GM18505 (cell line): ENCODE measurements around the gene P3R3URF.

Experiments used
- ATAC-seq: cut with Tn5 transposase; IDR thresholded peaks from one replicate; pipeline ENCODE4 v1.9.1; 2021; ENCODE audit not compliant: unreplicated experiment
- POLR2A ChIP-seq: IDR thresholded peaks from 4 replicates; pipeline ENCODE4 v1.6.1; 2011; ENCODE audit warnings: borderline replicate concordance; ENCODE audit not compliant: insufficient read depth, insufficient read length; ENCODE audit errors: extremely low read depth

P3R3URF gene

DNA sequence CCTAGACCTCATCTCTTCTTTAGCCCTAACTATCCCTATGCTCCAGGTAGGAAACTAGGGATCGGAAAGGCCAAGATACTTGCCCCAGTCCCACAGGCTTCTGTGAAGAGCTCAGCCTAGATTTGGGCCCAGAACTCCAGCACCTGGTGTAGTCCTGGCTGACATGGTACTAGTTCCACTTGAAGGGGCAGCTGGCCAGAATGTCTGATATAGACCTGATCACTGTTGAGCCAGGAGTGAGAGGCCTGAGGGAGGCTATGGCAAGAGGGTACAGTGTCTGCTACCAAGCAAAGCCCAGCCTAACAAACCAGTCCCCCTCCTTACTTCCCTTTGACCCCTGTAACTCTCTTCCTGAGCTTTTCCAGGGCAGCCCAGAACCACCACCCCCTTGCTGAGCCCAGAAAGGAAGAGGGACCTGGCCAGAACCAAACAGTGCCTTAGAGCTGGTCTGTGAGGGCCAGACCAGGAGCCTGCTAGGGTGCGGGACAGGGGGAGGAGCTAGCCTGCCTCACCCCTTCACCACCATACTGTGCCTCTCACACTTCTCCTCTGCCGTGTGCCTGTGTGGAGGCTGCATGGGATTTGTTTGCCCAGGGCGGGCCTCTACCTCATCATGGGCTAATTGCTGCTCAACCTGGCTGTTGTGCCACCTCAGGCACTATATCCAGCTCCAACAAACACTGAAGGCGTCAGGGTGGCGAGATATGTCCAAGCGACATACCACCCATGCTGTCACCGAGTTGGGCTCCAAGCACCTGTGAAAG, 11.0 kb upstream of the P3R3URF start:
- TF ChIP-seq POLR2A = no peak
- no peak for ATAC-seq

DNA sequence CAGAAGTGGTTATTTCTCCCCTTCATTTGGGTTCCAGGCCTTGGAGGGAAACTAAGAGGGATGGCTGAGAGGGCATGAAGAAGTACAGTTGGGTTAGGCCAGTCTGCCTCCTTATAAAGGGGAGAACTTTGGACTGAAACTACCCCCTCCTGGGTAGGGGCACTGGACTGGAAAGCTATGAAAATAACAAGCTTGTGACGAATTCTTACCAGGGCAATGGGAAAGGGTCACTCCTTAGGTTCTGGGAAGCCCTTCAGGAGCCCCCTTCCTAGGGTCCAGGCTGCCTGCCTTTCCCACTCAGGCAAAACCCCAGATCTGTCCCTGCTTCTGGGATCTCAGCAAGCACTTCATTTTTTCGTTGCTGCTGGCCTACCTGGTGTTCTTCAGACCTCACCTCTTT, 9.8 kb upstream of the P3R3URF start:
- TF ChIP-seq POLR2A = no peak
- no peak for ATAC-seq

DNA sequence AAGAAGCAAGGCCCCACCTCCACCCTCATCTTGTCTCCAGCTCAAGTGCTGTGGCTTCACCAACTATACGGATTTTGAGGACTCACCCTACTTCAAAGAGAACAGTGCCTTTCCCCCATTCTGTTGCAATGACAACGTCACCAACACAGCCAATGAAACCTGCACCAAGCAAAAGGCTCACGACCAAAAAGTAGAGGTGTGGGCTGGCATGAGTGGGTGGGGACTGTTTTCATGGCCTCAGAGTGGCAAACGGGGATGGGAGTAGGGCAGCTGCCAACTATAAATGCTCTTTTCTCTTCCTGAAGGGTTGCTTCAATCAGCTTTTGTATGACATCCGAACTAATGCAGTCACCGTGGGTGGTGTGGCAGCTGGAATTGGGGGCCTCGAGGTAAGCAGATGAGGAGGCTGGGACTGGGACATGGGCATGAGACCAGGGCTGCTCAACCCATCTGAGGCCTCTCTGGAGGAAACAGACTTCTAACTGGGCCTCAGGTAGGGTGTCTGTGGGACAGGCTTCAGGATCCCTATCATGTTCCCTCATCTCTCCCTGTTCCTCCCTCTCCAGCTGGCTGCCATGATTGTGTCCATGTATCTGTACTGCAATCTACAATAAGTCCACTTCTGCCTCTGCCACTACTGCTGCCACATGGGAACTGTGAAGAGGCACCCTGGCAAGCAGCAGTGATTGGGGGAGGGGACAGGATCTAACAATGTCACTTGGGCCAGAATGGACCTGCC, 8.8 kb upstream of the P3R3URF start:
- ATAC-seq = no peak
- no peak for TF ChIP-seq POLR2A

DNA sequence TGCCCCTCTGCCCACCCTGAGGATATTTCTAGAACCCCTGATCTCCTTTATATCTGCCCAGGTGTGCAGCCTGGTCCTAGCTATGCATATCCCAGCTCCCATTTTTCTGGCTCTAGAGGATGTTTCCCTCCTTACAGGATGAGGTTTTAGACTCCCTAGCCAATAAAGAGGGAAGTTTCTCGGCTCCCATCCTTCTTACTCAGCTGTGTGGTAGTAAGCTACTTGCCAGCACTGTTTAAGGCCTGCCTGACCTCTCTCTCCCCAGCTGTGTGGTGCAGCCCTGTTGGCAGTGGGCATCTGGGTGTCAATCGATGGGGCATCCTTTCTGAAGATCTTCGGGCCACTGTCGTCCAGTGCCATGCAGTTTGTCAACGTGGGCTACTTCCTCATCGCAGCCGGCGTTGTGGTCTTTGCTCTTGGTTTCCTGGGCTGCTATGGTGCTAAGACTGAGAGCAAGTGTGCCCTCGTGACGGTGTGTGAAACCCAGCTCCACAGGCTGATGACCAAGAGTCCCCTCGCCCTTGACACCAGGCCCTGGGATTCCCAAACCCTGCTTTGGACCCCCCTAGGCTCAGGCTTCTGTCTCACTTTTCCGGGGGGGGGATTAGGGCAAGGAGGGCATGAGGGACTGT, 7.8 kb upstream of the P3R3URF start:
- ATAC-seq = no peak
- TF ChIP-seq POLR2A = no peak

DNA sequence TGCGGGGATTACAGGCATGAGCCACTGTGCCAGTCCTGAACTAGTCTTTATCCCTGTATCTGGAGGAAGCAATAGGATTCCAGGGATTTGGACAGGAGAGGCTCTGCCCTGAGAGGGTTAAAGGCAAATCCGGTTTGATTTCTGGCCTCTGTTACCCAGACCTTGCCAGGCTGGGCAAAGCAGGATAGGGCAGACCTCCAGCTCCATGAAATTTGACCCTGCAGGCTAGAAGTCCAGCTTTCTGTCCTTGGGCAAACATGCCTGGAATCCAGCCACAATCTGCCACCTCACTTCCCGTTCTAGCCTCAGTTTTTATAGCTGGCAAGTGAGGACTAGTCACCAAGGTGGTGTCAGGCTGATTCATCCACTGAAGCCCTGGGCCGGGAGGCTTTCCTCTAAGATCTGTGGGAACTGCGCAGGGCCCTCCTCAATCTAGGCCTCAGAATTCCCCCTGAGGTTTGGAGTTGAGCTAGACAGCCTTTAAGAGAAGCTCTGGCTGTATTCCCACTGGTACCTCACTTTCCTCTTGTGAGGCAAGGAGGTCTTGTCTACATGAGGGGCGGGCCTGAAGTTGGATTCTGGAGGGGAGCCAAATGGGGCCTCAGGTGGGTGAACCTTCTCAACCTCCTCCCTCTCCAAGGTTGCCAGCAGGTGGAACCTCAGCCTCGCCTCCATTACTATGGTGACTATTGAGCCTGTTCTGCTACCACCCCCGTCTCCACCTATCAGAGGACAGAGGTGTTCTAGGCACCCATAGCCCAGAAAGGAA, 7.0 kb upstream of the P3R3URF start:
- no peak for TF ChIP-seq POLR2A
- no peak for ATAC-seq

DNA sequence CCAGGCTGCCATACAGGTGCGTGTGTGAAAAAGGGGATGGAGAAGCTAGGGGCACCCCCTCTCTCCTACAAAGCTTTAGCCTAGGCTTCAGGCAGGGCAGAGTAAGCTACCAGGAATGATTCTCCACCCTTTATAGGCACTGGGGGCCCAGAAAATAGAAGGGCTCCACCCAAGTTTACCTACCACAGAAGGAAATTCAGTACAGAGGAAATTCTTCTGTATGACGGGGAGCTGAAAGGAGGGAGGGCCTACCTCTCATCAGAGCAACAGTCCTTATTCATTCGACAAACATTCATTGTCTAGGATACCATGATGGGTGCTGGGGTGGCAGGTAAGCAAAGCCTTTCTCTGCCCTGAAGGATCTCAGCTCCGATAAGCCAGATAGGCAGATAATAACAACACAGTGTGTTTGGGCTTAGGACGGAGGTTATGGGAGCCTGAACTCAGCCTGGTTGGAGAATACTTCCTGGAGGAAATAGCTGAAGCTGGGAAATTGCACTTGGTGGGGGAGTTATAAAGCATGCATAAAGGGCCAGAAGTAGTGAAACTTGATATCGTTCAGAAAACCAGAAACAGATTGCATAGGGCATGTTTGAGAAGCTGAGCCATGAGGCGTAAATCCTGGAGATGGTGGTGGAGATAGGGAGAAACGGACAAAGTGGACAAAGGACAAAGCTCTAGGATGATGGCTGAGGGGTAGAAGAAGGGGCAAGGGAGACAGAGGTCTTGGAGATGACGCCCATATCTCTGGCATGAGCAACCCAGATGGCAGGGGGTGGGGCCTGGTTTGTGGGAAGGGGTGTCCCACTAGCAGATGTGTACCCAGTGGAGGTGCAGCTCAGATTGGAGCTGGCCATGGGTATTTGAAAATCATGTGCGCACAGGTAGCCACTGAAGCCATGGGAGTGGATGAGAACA, 5.3 kb upstream of the P3R3URF start:
- ATAC-seq = no peak
- no peak for TF ChIP-seq POLR2A

DNA sequence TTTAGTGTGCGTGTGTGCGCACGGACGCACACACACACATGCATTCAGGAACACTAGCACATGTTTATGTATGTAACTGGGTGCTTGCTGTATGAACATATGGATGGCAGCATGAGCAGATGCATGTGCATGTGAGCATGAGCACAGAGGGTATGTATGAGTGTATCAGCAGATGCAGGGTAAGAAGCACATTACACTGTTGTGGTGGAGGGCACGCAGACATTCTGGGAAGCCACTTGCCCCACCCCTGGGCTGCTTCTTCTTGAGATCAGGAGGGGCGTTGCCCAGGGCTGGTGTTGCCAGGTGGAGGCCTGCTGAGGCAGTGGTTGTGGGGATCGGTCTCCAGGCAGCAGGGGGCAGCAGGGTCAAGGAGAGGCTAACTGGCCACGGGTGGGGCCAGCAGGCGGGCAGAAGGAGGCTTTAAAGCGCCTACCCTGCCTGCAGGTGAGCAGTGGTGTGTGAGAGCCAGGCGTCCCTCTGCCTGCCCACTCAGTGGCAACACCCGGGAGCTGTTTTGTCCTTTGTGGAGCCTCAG, 3.9 kb upstream of the P3R3URF start:
- ATAC-seq = no peak

DNA sequence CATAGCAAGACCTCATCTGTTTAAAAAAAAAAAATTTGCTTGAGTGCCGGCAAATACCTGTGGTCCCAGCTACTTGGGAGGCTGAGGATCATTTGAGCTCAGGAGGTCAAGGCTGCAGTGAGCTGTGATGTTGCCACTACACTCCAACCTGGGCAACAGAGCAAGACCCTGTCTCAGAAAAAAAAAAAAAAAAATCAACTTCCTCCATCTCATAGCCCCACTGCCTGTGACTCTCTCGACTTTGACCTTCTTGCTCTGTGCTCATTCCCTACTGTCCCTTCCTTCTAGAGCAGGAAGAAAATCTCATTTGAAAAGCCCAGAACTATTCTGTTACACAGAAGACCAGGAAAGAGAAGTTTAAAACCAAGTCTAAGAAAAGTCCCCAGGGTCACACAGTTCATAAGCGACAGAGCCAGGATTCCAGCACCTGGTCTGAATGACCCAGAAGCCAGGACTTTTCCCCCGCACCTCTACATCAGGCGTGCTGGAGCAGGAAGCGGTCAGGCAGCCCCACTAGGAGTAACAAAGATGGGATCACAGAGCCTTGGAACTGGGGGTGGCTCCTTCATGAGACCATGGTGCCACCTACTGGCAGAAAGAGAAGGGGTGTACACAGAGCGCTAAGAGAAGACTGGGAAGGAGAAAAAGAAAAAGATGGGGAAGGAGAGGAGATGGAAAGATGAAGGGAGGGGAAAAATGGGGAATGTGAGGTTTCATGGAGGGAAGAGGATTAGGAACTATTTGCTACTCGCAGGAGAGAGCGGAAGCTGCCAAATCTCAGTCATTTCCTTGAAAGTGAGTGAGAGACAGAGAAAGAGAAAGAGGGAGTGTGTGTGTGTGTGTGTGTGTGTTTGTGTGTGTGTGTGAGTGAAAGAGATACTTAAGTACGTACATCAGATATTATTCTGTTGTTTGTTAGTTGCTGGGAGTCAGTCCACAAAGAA, 3.1 kb upstream of the P3R3URF start:
- TF ChIP-seq POLR2A = no peak
- ATAC-seq = no peak

More for the DNA sequence above, 3.9 kb upstream of the P3R3URF start:
- no peak for TF ChIP-seq POLR2A

DNA sequence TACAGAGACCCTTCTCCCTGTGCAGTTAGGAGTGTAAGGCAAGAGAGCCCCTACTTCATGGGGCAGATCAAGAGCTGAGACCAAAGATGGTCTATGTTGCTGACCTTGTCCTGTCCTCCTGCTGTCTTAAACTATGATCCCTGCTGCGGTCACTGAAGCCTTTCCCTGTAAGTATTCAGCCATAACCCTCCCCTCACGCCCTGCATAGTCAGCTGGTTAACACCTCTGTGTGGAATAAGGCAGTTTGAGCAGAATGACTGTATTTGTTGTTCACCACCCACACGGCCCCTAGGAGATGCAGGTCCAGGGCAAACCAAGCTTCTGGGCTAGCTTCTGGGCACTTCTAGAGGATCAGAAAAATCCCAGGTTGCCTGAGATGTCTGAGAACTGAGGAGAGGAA, 1.0 kb downstream of the P3R3URF start:
- ATAC-seq = no peak
- TF ChIP-seq POLR2A = no peak

DNA sequence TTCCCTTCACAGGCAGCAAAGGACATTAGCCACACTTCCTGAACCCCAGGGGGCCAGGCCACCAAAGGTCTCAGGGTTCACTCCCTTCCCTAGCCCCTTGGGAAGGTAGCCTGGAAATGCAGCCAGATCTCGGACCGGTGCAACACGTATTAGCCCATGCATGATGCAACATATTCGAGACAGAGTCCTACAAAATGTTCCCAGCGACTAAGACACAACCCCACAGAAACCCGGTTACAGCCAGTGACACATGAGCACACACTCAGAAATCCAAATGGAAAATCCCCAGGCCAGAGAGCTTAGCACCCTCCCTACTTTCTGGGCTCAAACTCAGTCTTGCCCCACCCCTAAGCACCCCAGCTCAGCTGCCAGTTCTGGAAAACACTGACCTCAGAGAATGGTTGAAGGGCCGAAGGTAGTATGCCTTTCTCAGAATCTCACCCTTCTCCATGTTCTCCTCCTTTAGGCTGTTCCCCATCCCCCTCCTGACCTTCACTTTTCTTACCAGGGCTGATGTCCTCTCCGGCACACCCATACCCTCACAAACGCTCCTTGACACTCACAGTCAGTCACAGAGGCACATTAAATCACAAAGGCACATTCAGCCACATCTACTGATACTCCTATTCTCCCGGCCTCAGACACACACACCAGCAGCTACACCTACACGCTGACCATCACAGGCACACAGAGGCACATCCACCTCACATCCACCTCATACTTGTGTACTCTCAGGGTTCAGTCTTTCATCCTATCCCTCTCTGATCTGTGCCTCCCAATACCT, 1.6 kb downstream of the P3R3URF start, which contains the start of gene TSPAN1:
TSPAN1 (plus strand) TSS at position 640 of the 784 bp plus-strand sequence. CDS start 6,021 bp downstream, outside the sequence.
- no peak for ATAC-seq

More for the DNA sequence above, 1.6 kb downstream of the P3R3URF start, which contains the start of gene TSPAN1:
- TF ChIP-seq POLR2A = no peak
